Measurements from ENCODE around the gene DPYD.

The DPYD gene

GRCh38 chr1:97186381-97186780, 734.5 kb downstream of the DPYD start:
- DNase-seq (ENCODE audit: low spot score) = no peak
- WGBS, 2 donors (ENCODE audit: extremely low coverage in 2 of 2, insufficient read length in 2 of 2, insufficient replicate concordance in 1 of 2) = no CpG with 5 or more reads among the region's 6 CpGs
- Histone ChIP-seq H2AFZ (ENCODE audit: low read length) (no peak overlapping the region), H3K18ac (ENCODE audit: low read length) (no peak overlapping the region), H2BK5ac (ENCODE audit: low read length) (no peak overlapping the region), H3K9me3 (replicated peaks in 1 of 2; ENCODE audit: control insufficient read depth in 2 of 2, insufficient read depth in 1 of 2, low read depth in 1 of 2, low read length in 2 of 2) (no peaks in the 10 kb centered on the region), H2AK5ac (ENCODE audit: low read depth, low read length) (no peak overlapping the region), H3K14ac (ENCODE audit: low read length) (no peak overlapping the region), H3K79me1 (ENCODE audit: low read depth, low read length) (no peaks in the 10 kb centered on the region), H4K91ac (ENCODE audit: low read depth, low read length, poor library complexity) (no peak overlapping the region), H3K4ac (ENCODE audit: low read length) (no peak overlapping the region), H2BK120ac (ENCODE audit: low read depth, low read length) (no peak overlapping the region), H4K8ac (ENCODE audit: low read depth, low read length) (no peak overlapping the region), H3K23ac (ENCODE audit: low read depth, low read length, poor library complexity) (no peak overlapping the region), H3K9ac (ENCODE audit: low read depth, low read length, poor library complexity) (no peak overlapping the region), H3K36me3 (replicated peaks in 1 of 2; ENCODE audit: control insufficient read depth in 2 of 2, insufficient read depth in 2 of 2, low read length in 2 of 2) (no peaks in the 10 kb centered on the region), H3K4me3 (ENCODE audit: low read length in 2 of 2) (no peak overlapping the region), H2BK12ac (ENCODE audit: low read length) (no peak overlapping the region), H2BK15ac (ENCODE audit: low read length) (no peak overlapping the region), H3K4me1 (ENCODE audit: control insufficient read depth in 2 of 2, insufficient read depth in 1 of 2, low read depth in 1 of 2, low read length in 2 of 2) (no peaks in the 10 kb centered on the region), H3K27ac (replicated peaks; ENCODE audit: low read length) (no peak overlapping the region), H3K4me2 (ENCODE audit: insufficient read depth, low read length, poor library complexity, severe bottlenecking) (no peak overlapping the region), H3K27me3 (ENCODE audit: control insufficient read depth in 3 of 3, insufficient read depth in 3 of 3, low read depth in 1 of 3, low read length in 3 of 3) (no peaks in the 10 kb centered on the region)

GRCh38 chr1:97174039-97174704, 746.7 kb downstream of the DPYD start:
- Histone ChIP-seq H3K9ac (ENCODE audit: low read depth, low read length, poor library complexity) (no peak overlapping the region), H3K4ac (ENCODE audit: low read length) (no peak overlapping the region), H2AK5ac (ENCODE audit: low read depth, low read length) (no peak overlapping the region), H4K8ac (ENCODE audit: low read depth, low read length) (no peak overlapping the region), H3K79me1 (ENCODE audit: low read depth, low read length) (no peaks in the 10 kb centered on the region), H3K4me2 (ENCODE audit: insufficient read depth, low read length, poor library complexity, severe bottlenecking) (no peak overlapping the region), H3K4me3 (ENCODE audit: low read length in 2 of 2) (peak overlapping the region in 1 of 2 donors; percentile 16), H3K23ac (ENCODE audit: low read depth, low read length, poor library complexity) (no peak overlapping the region), H2AFZ (ENCODE audit: low read length) (no peak overlapping the region), H3K4me1 (ENCODE audit: control insufficient read depth in 2 of 2, insufficient read depth in 1 of 2, low read depth in 1 of 2, low read length in 2 of 2) (no peaks in the 10 kb centered on the region), H2BK5ac (ENCODE audit: low read length) (no peak overlapping the region), H2BK120ac (ENCODE audit: low read depth, low read length) (no peak overlapping the region), H3K18ac (ENCODE audit: low read length) (peak overlapping the region; percentile 54), H4K91ac (ENCODE audit: low read depth, low read length, poor library complexity) (no peak overlapping the region), H3K36me3 (replicated peaks in 1 of 2; ENCODE audit: control insufficient read depth in 2 of 2, insufficient read depth in 2 of 2, low read length in 2 of 2) (no peaks in the 10 kb centered on the region), H3K9me3 (replicated peaks in 1 of 2; ENCODE audit: control insufficient read depth in 2 of 2, insufficient read depth in 1 of 2, low read depth in 1 of 2, low read length in 2 of 2) (no peaks in the 10 kb centered on the region), H2BK15ac (ENCODE audit: low read length) (no peak overlapping the region), H3K27ac (replicated peaks; ENCODE audit: low read length) (no peak overlapping the region), H3K27me3 (ENCODE audit: control insufficient read depth in 3 of 3, insufficient read depth in 3 of 3, low read depth in 1 of 3, low read length in 3 of 3) (no peaks in the 10 kb centered on the region), H2BK12ac (ENCODE audit: low read length) (no peak overlapping the region), H3K14ac (ENCODE audit: low read length) (no peak overlapping the region)
- DNase-seq (ENCODE audit: low spot score) = no peak
- WGBS, 2 donors (ENCODE audit: extremely low coverage in 2 of 2, insufficient read length in 2 of 2, insufficient replicate concordance in 1 of 2) = no CpG with 5 or more reads among the region's 4 CpGs

- DNase-seq (ENCODE audit: low spot score) = no peak
- no peak overlapping the region for H3K27ac ChIP-seq (replicated peaks; ENCODE audit: low read length)
- H2AK5ac ChIP-seq (ENCODE audit: low read depth, low read length) = no peak overlapping the region
- WGBS, 2 donors (ENCODE audit: extremely low coverage in 2 of 2, insufficient read length in 2 of 2, insufficient replicate concordance in 1 of 2) = no CpG with 5 or more reads among the region's 2 CpGs
- no peak overlapping the region for H2BK120ac ChIP-seq (ENCODE audit: low read depth, low read length)
- no peak overlapping the region for H3K9ac ChIP-seq (ENCODE audit: low read depth, low read length, poor library complexity)
- H4K91ac ChIP-seq (ENCODE audit: low read depth, low read length, poor library complexity) = no peak overlapping the region
- H3K36me3 ChIP-seq (replicated peaks in 1 of 2; ENCODE audit: control insufficient read depth in 2 of 2, insufficient read depth in 2 of 2, low read length in 2 of 2) = no peaks in the 10 kb centered on the region
- H3K9me3 ChIP-seq (replicated peaks in 1 of 2; ENCODE audit: control insufficient read depth in 2 of 2, insufficient read depth in 1 of 2, low read depth in 1 of 2, low read length in 2 of 2) = no peaks in the 10 kb centered on the region
- no peak overlapping the region for H2BK12ac ChIP-seq (ENCODE audit: low read length)
- H3K27me3 ChIP-seq (ENCODE audit: control insufficient read depth in 3 of 3, insufficient read depth in 3 of 3, low read depth in 1 of 3, low read length in 3 of 3) = no peaks in the 10 kb centered on the region
- H3K18ac ChIP-seq (ENCODE audit: low read length) = no peak overlapping the region
- no peak overlapping the region for H3K4me2 ChIP-seq (ENCODE audit: insufficient read depth, low read length, poor library complexity, severe bottlenecking)
- H2BK5ac ChIP-seq (ENCODE audit: low read length) = no peak overlapping the region
- H3K4me3 ChIP-seq (ENCODE audit: low read length in 2 of 2) = no peak overlapping the region
- no peak overlapping the region for H3K23ac ChIP-seq (ENCODE audit: low read depth, low read length, poor library complexity)
- H3K4me1 ChIP-seq (ENCODE audit: control insufficient read depth in 2 of 2, insufficient read depth in 1 of 2, low read depth in 1 of 2, low read length in 2 of 2) = no peaks in the 10 kb centered on the region
- no peak overlapping the region for H4K8ac ChIP-seq (ENCODE audit: low read depth, low read length)
- no peak overlapping the region for H3K14ac ChIP-seq (ENCODE audit: low read length)
- no peak overlapping the region for H3K4ac ChIP-seq (ENCODE audit: low read length)
- no peak overlapping the region for H2AFZ ChIP-seq (ENCODE audit: low read length)
- H3K79me1 ChIP-seq (ENCODE audit: low read depth, low read length) = no peaks in the 10 kb centered on the region
- H2BK15ac ChIP-seq (ENCODE audit: low read length) = no peak overlapping the region
These were observed 750.5 kb downstream of the DPYD start for GRCh38 chr1:97170300-97170699.

GRCh38 chr1:97168056-97168455, 752.8 kb downstream of the DPYD start:
- no peak overlapping the region for H3K14ac ChIP-seq (ENCODE audit: low read length)
- no peak for DNase-seq (ENCODE audit: low spot score)
- no peak overlapping the region for H3K4me3 ChIP-seq (ENCODE audit: low read length in 2 of 2)
- no peaks in the 10 kb centered on the region for H3K36me3 ChIP-seq (replicated peaks in 1 of 2; ENCODE audit: control insufficient read depth in 2 of 2, insufficient read depth in 2 of 2, low read length in 2 of 2)
- H4K91ac ChIP-seq (ENCODE audit: low read depth, low read length, poor library complexity) = no peak overlapping the region
- H3K4me1 ChIP-seq (ENCODE audit: control insufficient read depth in 2 of 2, insufficient read depth in 1 of 2, low read depth in 1 of 2, low read length in 2 of 2) = no peaks in the 10 kb centered on the region
- H3K4me2 ChIP-seq (ENCODE audit: insufficient read depth, low read length, poor library complexity, severe bottlenecking) = no peak overlapping the region
- H2BK12ac ChIP-seq (ENCODE audit: low read length) = no peak overlapping the region
- no peaks in the 10 kb centered on the region for H3K79me1 ChIP-seq (ENCODE audit: low read depth, low read length)
- no peak overlapping the region for H3K18ac ChIP-seq (ENCODE audit: low read length)
- H3K27me3 ChIP-seq (ENCODE audit: control insufficient read depth in 3 of 3, insufficient read depth in 3 of 3, low read depth in 1 of 3, low read length in 3 of 3) = no peaks in the 10 kb centered on the region
- no peak overlapping the region for H2AFZ ChIP-seq (ENCODE audit: low read length)
- no CpG with 5 or more reads among the region's 1 CpG for WGBS, 2 donors (ENCODE audit: extremely low coverage in 2 of 2, insufficient read length in 2 of 2, insufficient replicate concordance in 1 of 2)
- H3K23ac ChIP-seq (ENCODE audit: low read depth, low read length, poor library complexity) = no peak overlapping the region
- no peak overlapping the region for H3K4ac ChIP-seq (ENCODE audit: low read length)
- H3K9me3 ChIP-seq (replicated peaks in 1 of 2; ENCODE audit: control insufficient read depth in 2 of 2, insufficient read depth in 1 of 2, low read depth in 1 of 2, low read length in 2 of 2) = peaks cover 0 to 2% of the 10 kb centered on the region in 2 donors
- H2BK15ac ChIP-seq (ENCODE audit: low read length) = no peak overlapping the region
- no peak overlapping the region for H2BK5ac ChIP-seq (ENCODE audit: low read length)
- H3K27ac ChIP-seq (replicated peaks; ENCODE audit: low read length) = no peak overlapping the region
- H2AK5ac ChIP-seq (ENCODE audit: low read depth, low read length) = no peak overlapping the region
- H3K9ac ChIP-seq (ENCODE audit: low read depth, low read length, poor library complexity) = no peak overlapping the region
- no peak overlapping the region for H4K8ac ChIP-seq (ENCODE audit: low read depth, low read length)
- no peak overlapping the region for H2BK120ac ChIP-seq (ENCODE audit: low read depth, low read length)

Data from neuronal stem cell (in vitro differentiated cells).